Head of caudate nucleus (tissue), 42 donors: ENCODE measurements around the gene RLBP1.
A peak's percentile ranks its signal among the peaks of the same experiment; 100 is the strongest.

Experiments used
- DNase-seq, 42 donors: peaks; one replicate each; pipeline versions ENCODE4 v3.0.0 to v3.0.0-alpha.2; 2020 to 2021; ENCODE audit warnings: mixed read lengths in 7 of 42
- intact Hi-C: fragments of 100-400 bp; cut with DNase I; formaldehyde crosslinking; loops from one replicate; pipeline ENCODE4 v1.15.0; 2022

RLBP1 gene

DNA sequence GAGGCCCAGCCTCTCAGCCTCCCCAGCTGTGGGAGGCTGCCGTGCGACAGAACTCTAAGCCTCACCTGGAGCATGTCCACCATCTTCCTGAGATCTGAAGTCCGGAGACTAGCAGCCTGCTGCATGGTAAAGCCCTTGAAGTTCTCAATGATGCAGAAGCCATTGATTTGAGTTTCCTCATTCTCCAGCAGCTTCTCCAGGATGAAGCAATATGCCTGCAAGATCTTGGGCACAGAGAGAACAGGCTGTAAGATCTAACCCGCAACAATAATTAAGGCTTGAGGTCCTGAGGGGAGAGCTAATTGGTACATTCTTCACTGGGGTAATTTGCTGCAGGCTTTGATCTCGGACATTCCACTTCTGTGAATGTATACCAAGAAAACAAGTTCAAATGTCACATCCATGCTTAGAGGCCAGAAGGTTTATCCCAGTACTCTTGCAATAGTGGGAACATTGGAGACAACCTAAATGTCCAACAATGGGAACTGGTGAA, 9.7 kb downstream of the RLBP1 start:
- no peak for DNase-seq
- intact Hi-C loops, result loop anchor here (10.0 kb wide), 1 partner anchor 223 kb away; no protein-coding TSS in a partner anchor

DNA sequence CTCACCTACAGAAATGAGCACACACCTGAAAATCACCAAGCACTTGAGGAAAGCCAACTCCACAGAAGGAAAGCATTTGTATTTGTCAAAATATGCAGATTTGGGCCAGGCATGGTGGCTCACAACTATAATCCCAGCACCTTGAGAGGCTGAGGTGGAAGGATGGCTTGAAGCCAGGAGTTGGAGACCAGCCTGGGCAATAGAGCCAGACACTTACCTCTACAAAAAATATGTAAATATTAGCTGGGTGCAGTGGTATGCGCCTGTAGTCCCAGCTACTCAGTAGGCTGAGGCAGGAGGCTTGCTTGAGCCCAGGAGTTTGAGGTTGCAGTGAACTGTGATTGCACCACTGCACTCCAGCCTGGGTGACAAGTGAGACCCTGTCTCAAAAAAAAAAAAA, 12.3 kb downstream of the RLBP1 start:
- intact Hi-C loops, result loop anchor here (5.0 to 10.0 kb wide), 2 partner anchors 93 to 126 kb away; partner anchors contain the start of gene POLG
- DNase-seq, result no peak

DNA sequence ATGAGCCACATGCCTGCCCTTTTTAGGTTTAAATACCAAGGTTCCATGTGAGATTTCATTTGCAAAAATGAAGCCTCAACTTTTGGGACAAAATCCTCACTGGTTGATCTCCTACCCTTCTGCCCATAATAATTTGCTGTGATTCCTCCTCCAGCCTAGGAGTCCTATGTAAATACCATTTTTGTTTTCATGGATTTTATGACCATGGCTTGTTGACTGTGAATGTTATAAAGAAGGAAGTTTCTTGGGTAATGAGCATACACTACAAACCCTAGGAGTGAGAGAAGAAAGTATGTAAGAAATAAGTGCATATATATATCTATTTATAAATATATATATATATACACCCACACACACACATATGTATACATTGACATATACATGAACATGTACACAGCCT, 13.1 kb downstream of the RLBP1 start:
- intact Hi-C loops, result loop anchor here (5.0 to 10.0 kb wide), 2 partner anchors 94 to 127 kb away; partner anchors contain the start of gene POLG

DNA sequence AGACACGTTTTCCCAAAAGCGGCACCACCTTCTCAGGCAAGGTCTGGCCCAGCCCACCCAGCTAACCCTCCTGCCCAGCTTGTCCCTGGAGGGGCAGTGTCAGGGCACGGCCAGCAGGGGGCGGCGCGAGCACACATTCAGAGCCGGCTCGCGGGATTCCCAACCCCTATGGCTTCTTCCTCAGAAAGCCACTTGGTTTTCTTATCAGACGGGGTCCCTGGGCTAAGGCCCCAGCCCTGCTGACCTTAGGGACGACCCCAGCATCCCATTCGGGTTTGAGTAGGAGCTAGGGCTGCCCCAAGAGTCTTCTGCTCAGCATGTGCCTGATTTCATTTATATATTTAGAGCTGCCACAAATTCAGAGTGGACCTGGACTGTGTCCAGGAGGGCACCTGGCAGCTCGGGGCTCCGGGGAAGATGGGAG, 14.5 kb downstream of the RLBP1 start:
- peak; percentile 77 to 93 (median 84) for DNase-seq
- intact Hi-C loops, result loop anchor here (5.0 to 10.0 kb wide), 2 partner anchors 95 to 128 kb away; partner anchors contain the start of gene POLG

More for the DNA sequence above, 13.1 kb downstream of the RLBP1 start:
- DNase-seq, result no peak

DNA sequence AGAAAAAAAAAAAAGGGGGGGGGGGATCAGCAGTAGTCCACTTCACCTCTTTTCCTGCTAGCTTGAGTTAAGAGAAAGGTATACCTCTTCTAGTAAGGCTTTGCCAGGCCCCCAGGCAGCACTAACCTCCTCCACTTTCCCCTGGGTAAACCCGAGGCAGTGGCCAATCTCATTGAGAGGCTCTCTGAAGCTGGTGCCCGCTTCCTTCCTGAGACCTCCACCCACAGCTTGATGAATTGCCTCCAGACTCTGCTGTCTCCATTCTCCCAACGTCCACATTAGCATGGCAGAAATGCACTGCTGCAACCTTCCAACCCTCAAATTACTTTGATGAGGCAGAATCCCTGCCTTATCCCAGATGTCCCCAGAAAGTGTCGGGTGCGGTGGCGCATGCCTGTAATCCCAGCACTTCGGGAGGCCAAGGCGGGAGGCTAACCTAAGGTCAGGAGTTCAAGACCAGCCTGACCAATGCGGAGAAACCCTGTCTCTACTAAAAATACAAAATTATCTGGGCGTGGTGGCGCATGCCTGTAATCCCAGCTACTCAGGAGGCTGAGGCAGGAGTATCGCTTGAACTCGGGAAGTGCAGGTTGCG, 15.3 kb downstream of the RLBP1 start:
- intact Hi-C loops, result loop anchor here (5.0 to 10.0 kb wide), 2 partner anchors 96 to 129 kb away; partner anchors contain the start of gene POLG
- DNase-seq, result no peak

DNA sequence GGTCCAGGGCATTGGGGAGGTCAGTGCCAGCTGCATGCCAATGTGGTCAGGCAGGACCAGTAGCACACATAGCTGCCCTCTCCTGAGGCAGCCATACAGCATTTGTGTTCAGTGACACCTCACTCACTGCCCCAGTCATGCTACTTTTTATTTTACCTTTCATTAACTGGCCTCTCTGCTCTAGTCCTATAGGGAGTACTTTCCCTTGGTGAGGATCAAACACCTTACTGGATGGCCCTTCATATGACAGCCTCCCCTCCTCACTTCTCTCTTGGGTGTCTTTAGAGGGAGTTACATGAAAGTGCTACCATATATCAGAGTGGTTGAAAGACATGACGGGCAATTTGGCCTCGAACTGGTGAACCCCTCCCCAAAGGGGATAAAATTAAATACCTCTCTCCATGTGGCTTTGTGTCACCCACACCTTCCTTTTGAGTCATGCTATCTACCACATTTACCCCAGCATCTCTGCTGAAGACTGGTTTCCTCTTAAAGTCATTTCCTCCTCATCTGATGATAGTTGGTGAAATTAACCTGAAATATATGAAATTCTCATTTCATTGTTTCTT, 17.6 kb downstream of the RLBP1 start:
- intact Hi-C loops, result loop anchor here (10.0 kb wide), 1 partner anchor 131 kb away; the partner anchor contains the start of gene POLG
- DNase-seq, result no peak

DNA sequence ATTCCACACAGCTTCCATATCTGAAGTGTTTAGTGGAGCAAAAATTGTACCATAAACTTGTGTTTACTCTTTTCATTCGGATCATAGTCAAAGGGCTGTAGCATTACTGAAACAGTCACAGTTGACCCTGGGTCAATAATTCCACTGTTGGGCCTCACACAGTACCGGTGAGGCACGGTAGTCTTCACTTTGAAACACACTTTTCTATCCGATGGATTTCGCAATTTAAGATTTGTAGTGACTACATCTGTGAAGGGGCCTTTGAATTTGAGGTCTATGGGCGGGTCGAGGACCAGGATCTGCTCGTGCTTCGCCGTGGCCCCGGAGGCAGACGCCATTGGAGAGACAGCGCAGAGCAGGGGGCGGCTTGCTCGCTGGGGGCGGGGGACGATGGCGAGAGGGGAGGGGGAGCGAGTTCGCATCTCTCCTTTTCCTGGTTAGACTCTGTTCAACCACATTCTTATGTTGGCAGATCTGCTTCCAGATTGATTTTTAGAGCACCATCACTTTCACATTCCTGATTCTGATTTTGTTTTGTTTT, 19.8 kb downstream of the RLBP1 start:
- DNase-seq, result no peak
- intact Hi-C loops, result loop anchor here (10.0 kb wide), 1 partner anchor 133 kb away; the partner anchor contains the start of gene POLG

DNA sequence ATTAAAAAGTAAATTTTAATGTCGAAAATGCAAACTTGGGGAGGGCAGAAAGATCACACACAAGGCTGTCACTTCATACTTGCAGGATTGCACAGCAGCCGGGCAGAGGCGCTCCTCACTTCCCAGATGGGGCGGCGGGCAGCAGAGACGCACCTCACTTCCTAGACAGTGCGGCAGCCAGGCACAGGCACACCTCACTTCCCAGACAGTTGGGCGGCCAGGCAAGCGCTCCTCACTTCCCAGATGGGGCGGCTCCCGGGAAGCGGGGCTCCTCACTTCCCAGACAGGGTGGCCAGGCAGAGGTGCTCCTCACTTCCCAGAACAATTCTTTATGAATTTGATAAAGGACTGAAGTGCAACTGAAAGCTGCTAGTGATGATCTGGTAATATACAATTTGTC, 21.2 kb downstream of the RLBP1 start:
- intact Hi-C loops, result loop anchor here (10.0 kb wide), 1 partner anchor 135 kb away; the partner anchor contains the start of gene POLG
- no peak for DNase-seq

DNA sequence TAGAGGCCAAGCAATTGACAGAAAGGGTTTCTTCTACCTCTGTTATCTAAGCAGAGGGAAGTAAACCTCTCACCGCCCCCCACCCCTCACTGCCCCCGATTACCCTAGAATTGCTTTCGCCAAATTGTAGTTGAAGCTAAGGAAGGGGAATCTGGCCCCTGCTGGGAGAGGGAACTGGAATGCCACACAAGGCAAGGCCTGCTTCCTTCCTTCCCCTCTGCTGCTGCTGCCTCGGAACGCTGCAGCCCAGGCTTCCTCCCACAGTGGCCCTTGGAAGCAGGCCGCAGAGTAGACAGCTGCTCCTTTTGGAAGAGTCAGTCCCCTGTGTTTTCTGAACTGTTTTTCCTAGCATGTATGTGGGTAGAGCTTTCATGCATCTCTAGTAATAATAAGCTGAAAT, 21.6 kb downstream of the RLBP1 start:
- intact Hi-C loops, result loop anchor here (10.0 kb wide), 1 partner anchor 135 kb away; the partner anchor contains the start of gene POLG
- peak in 28 of 42 donors; percentile 25 to 78 (median 44) for DNase-seq

DNA sequence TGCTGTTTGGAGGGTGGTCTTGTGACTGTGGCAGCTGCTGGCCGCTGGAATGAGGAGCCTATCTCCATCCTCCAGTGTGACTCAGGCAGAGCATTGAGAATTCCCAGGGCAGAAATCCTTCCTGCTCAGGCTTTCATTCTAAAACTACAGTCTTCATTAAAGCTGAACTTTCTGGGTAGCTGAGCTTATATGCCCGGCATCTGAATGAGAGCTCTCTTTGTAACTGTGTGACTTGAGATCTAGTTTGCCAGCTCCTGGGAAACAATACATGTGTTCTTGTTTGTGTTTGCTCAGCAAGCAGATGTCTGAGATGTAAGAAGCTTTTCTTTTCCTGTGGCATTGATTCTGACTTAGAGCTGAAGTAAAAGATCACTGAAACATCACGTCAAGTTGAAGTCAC, 22.4 kb downstream of the RLBP1 start:
- DNase-seq, result peak in 20 of 42 donors; percentile 28 to 79 (median 50)
- intact Hi-C loops, result no loop called here

DNA sequence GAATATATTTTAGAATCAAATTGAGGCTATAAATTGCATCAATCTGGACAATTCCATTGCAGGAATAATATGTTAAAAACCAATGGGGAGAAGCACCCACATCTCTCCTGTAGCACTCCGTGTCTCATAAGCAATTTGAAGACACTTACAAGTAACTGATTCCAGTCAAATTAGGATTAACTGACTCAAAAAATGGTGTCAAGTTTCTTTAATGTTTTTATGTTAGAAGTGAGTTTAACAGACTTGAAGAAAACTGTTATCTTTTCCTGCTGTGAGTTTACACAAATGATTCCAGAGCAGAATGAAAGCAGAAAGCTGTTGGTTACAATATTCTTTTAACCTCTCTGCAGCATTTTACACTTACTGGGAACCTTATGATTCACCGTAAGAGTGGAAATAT, 23.2 kb downstream of the RLBP1 start:
- intact Hi-C loops, result no loop called here
- DNase-seq, result no peak

DNA sequence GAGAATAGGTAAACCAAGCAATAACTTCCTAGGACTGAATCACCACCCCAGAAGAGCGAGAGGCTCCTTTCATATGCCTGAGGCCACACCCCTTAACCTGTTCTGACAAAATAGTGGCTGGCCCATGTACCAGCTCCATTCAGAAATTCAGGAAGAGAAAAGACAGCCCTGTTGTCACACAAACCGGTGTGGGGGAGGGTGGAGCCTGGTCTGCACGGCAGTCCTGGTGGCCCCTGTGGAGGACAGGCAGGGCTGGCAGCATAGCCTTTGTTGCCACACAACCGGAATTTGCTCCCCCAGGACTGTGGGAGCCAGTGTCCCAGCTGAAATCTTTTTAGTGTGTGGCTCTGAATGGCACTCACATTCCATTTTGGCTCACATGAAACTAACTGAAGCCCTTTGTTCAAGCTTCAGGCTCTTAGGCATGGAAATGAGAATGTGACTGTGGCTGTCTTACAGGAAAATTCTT, 23.8 kb downstream of the RLBP1 start:
- DNase-seq, result peak; percentile 51 to 91 (median 74)
- intact Hi-C loops, result no loop called here

DNA sequence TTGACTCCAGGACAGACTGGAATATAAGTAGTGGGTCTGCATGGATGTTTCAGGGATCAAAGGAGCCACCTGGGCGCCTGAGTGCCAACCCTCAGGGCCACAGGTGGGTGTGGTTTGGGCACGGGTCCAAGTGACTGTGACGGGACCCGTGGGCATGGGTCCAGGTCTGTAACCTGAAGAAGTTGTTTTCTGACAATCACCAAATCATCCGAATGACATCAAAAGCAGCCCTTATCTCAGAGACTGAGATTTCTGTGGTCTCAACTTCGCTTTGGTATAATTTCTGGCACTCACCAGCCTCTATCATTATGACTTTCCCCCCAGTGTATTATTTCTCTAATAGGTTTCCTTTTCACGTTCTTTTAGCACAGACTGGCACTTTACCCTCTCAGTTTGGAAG, 24.4 kb downstream of the RLBP1 start:
- intact Hi-C loops, result no loop called here
- no peak for DNase-seq

DNA sequence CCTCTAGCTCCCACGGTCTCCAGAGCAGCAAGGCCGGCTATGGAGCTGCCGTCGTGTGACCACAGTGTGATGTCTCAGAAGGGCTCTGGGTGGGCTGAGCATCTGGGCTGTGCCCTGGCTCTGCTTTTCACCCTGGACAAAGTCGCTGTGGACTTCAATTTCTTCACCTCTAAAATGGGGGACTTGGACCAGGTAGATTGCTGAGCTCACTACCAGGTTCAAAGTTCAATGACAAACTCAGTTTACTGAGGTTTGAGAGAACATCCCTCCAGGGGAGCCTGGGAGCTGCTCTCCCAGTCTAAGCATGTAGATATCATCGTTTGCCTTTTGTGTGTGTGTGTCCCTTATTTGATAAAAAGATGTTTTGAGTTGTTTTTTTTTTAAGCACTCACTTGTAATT, 25.1 kb downstream of the RLBP1 start:
- no peak for DNase-seq
- intact Hi-C loops, result no loop called here

DNA sequence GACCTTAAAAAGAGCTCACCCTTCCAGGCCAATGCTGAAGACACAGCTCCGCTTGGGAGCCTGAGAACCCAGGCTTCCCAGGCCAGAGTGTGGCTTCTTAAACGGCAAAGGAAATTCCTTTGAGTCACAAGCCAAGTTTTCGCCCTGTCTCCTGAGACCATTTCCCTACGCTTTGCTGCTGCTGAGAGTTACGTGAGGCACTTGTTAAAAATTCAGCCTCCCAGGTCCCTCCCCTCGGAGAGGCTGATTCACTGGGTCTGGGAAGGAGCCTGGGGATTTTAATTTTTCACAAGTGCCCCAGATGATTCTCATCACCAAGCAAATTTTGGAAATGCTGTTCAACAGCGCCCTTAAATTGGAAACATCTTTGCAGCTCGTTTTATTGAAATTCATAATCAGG, 25.5 kb downstream of the RLBP1 start:
- peak in 1 of 42 donors; percentile 55 for DNase-seq

DNA sequence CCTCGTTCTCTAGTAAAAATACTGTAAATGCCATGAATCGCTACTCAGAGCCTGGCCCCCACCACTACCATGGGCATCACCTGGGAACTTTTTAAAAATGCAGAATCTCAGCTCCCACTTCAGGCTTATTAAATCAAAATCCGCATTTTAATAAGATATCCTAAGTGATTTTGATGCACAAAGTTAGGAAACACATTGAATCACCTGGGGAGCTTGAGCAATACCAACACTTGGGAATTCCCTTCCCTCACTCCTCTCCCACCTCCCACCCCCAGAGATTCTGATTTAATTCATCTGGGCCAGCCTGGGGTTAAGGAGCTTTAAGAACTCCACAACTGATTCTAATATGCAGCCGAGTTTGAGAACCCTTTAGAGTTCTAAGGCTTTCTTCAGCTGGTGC, 26.8 kb downstream of the RLBP1 start:
- peak in 16 of 42 donors; percentile 13 to 66 (median 41) for DNase-seq
- intact Hi-C loops, result no loop called here

More for the DNA sequence above, 25.5 kb downstream of the RLBP1 start:
- intact Hi-C loops, result no loop called here

DNA sequence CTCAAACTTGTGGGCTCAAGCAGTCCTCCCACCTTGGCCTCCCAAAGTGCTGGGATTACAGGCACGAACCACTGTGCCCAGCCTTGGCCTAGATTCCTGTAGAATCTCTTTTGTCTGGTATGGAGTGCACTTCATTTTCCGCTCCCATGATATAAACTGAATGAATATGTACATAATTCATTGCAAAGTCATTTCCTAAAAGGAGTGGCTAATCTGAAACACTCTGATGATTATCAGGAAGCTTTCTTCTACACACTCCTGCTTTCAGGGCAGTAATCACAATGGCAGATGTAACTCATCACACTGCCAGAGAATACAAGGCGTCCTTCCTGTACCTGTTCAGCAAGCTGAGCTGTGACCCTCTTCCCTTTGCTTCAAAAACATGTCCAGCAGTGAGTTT, 28.6 kb downstream of the RLBP1 start:
- DNase-seq, result peak in 1 of 42 donors; percentile 3
- intact Hi-C loops, result no loop called here

DNA sequence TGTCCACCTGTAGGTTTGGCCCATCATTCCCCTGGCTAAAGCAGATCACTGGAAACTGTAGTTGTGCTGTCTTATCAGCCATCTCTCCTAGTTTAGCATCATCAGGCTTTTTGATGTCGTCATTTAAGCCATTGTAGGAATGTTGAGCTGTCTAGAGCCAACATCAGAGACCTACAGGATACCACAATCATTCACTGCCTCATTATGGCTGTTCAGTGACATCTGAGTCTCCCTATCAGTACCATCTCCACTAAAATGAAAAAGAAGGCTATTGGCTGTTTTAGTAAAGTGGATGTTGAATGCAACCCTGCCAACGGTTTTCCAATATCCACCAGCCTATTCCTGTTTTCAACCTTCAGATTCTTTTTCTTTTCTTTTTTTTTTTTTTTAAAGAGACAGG, 29.2 kb downstream of the RLBP1 start:
- intact Hi-C loops, result no loop called here
- no peak for DNase-seq

DNA sequence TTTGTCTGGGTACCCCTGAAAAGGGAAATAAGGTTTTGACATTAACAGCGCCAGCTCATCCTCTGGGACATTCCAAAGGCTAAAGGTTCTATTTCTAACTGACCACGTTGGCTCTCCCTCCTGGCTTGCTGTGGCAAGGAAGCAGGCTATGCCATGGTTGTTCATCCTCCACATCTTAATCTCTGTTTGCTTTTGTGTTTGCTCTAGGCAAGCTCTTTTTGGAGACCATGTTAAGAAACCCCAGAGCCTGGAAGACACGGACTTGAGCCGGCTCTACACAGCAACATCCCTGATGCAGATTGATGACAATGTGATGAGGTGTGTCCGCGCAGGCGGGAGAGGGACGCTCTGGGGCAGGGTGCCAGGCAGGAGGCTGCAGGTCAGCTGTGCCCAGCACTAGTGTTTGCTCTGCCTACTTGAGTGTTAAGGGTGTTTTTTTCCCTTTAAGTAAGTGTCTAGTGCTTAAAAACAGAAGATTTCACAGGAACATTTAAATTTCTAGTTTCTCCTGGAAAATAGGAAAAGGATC, 33.3 kb downstream of the RLBP1 start:
- intact Hi-C loops, result no loop called here
- no peak for DNase-seq
